ENCODE data around the gene GLG1. TPM values are rescaled to one million over a fixed set of nuclear protein-coding genes. Genes with fewer than 3 reads are reported as not detected.
"Not testable (repeated sequence)": the region's sequence is repeated elsewhere in the genome, so short reads cannot be mapped to it uniquely, and the experiment has no call there.

Gene GLG1
- total and polyA plus RNA-seq, 2 donors (not counting 3 experiments of a cell fraction or from before 2014, with no cell fraction given), result 86.3 to 165 TPM

GRCh38 chr16:74521691-74522090 is 85.2 kb downstream of the GLG1 start:
- dilution Hi-C loops (cut with MboI; ENCODE audit: extremely low pct_ligation_motif_present, low sequenced_read_pairs), result no loop called here
- ChIA-PET POLR2A (no interaction called here), CTCF (no interaction called here)
- no peaks in the 10 kb centered on the region for H3K27me3 ChIP-seq (ENCODE audit: control insufficient read depth in 2 of 2, insufficient read depth in 2 of 2, low read length in 2 of 2)
- TF ChIP-seq FOS (IDR thresholded peaks at IDR 0.05; ENCODE audit: borderline replicate concordance, insufficient read depth, low read length) (no peak), CTCF (IDR thresholded peaks at IDR 0.05; ENCODE audit: extremely low read depth in 1 of 2, insufficient read depth in 1 of 2, low read depth in 1 of 2, low read length in 2 of 2) (no peak), MYC (IDR thresholded peaks at IDR 0.05; ENCODE audit: low read depth, low read length) (no peak), JUN (IDR thresholded peaks at IDR 0.05; ENCODE audit: borderline replicate concordance, insufficient read depth, insufficient read length, low read depth) (no peak), GATA2 (IDR thresholded peaks at IDR 0.05; ENCODE audit: insufficient read depth, insufficient read length, low read depth, low read length) (no peak), POLR2AphosphoS5 (IDR thresholded peaks at IDR 0.05; ENCODE audit: insufficient read depth, low read depth, low read length) (no peak), EZH2 (IDR thresholded peaks at IDR 0.05; ENCODE audit: borderline replicate concordance, low read depth, low read length, severe bottlenecking) (no peak), MAX (IDR thresholded peaks at IDR 0.05; ENCODE audit: insufficient read depth, insufficient read length) (no peak), POLR2A (IDR thresholded peaks at IDR 0.05; ENCODE audit: low read depth, low read length) (no peak)
- FAIRE-seq (no peak), DNase-seq (ENCODE audit: low read depth, low spot score) (no peak)
- peaks cover 7% of the 10 kb centered on the region for H3K79me2 ChIP-seq (ENCODE audit: control insufficient read depth, insufficient read depth, low read length)
- no TSS peak for BruUV-seq (replicated peaks)
- no peak overlapping the region for H2AFZ ChIP-seq (ENCODE audit: low read depth, low read length)
- no peak overlapping the region for H3K4me2 ChIP-seq (ENCODE audit: insufficient read depth, low read length)
- H3K4me1 ChIP-seq (ENCODE audit: control insufficient read depth, extremely low read depth, insufficient read depth, low read length), result no peaks in the 10 kb centered on the region
- no peaks in the 10 kb centered on the region for H3K36me3 ChIP-seq (ENCODE audit: control insufficient read depth in 2 of 2, extremely low read depth in 1 of 2, insufficient read depth in 2 of 2, low read length in 2 of 2)
- H3K4me3 ChIP-seq (replicated peaks in 1 of 3; ENCODE audit: insufficient read depth in 1 of 3, low read depth in 1 of 3, low read length in 3 of 3), result no peak overlapping the region
- no peak overlapping the region for H3K9ac ChIP-seq (replicated peaks; ENCODE audit: extremely low read depth, insufficient read depth, low read length)
- intact Hi-C loops (cut with micrococcal nuclease), result no loop called here
- no peak overlapping the region for H3K27ac ChIP-seq (ENCODE audit: insufficient read depth, low read depth, low read length)
- no peaks in the 10 kb centered on the region for H4K20me1 ChIP-seq (replicated peaks; ENCODE audit: control insufficient read depth, extremely low read depth, insufficient read depth, low read length)
- no peaks in the 10 kb centered on the region for H3K9me1 ChIP-seq (replicated peaks; ENCODE audit: control insufficient read depth, extremely low read depth, insufficient read depth, low read length)
- H3K9me3 ChIP-seq (replicated peaks; ENCODE audit: control insufficient read depth, insufficient read depth, low read length), result no peaks in the 10 kb centered on the region

- DNase-seq (ENCODE audit: low read depth, low spot score); H4K20me1 ChIP-seq (replicated peaks; ENCODE audit: control insufficient read depth, extremely low read depth, insufficient read depth, low read length); H3K27ac ChIP-seq (ENCODE audit: insufficient read depth, low read depth, low read length); H2AFZ ChIP-seq (ENCODE audit: low read depth, low read length); H3K36me3 ChIP-seq (ENCODE audit: control insufficient read depth in 2 of 2, extremely low read depth in 1 of 2, insufficient read depth in 2 of 2, low read length in 2 of 2); CTCF ChIA-PET; H3K9me3 ChIP-seq (replicated peaks; ENCODE audit: control insufficient read depth, insufficient read depth, low read length); H3K4me3 ChIP-seq (replicated peaks in 1 of 3; ENCODE audit: insufficient read depth in 1 of 3, low read depth in 1 of 3, low read length in 3 of 3); H3K79me2 ChIP-seq (ENCODE audit: control insufficient read depth, insufficient read depth, low read length); H3K9ac ChIP-seq (replicated peaks; ENCODE audit: extremely low read depth, insufficient read depth, low read length); H3K9me1 ChIP-seq (replicated peaks; ENCODE audit: control insufficient read depth, extremely low read depth, insufficient read depth, low read length); BruUV-seq (replicated peaks); POLR2A ChIA-PET; H3K27me3 ChIP-seq (ENCODE audit: control insufficient read depth in 2 of 2, insufficient read depth in 2 of 2, low read length in 2 of 2); H3K4me1 ChIP-seq (ENCODE audit: control insufficient read depth, extremely low read depth, insufficient read depth, low read length); FAIRE-seq; H3K4me2 ChIP-seq (ENCODE audit: insufficient read depth, low read length); intact Hi-C loops (cut with micrococcal nuclease); dilution Hi-C loops (cut with MboI; ENCODE audit: extremely low pct_ligation_motif_present, low sequenced_read_pairs): not testable (repeated sequence)
These were observed 88.0 kb downstream of the GLG1 start for GRCh38 chr16:74518934-74519333.

All from endothelial cell of umbilical vein (primary cell).